ENCODE results near the gene PAN3. TPM values are rescaled to one million over a fixed set of nuclear protein-coding genes. Genes with fewer than 3 reads are reported as not detected.

The PAN3 gene
- total and polyA plus RNA-seq, 2 of the 8 experiments (the other 6 are each of a cell fraction or from before 2014, with no cell fraction given): 12.7 to 39.3 TPM

GRCh38 chr13:28239374-28239773 lies 101.0 kb downstream of the PAN3 start:
- no peaks in the 10 kb centered on the region for H3K27me3 ChIP-seq (replicated peaks in 1 of 4; ENCODE audit: control insufficient read depth in 3 of 4, extremely low read depth in 1 of 4, insufficient read depth in 3 of 4, low read length in 3 of 4)
- no peaks in the 10 kb centered on the region for H4K20me1 ChIP-seq (replicated peaks in 1 of 2; ENCODE audit: control insufficient read depth in 1 of 2, insufficient read depth in 2 of 2, low read length in 2 of 2)
- H3K23ac ChIP-seq (ENCODE audit: insufficient read length): no peak overlapping the region
- H3K79me1 ChIP-seq (ENCODE audit: low read depth, low read length): peaks cover 2% of the 10 kb centered on the region; the same call in 1 of the 2 replicates
- WGBS, 2 experiments (ENCODE audit: extremely low coverage in 1 of 2, insufficient coverage in 1 of 2, insufficient read length in 1 of 2, insufficient replicate concordance in 2 of 2, low coverage in 1 of 2, low lambda C conversion rate in 2 of 2, missing lambda C conversion rate in 1 of 2): 86% methylated on average over 2 of the region's 2 CpGs; no CpG with 5 or more reads in 1 of the 2 experiments
- H3K9ac ChIP-seq (replicated peaks in 1 of 4; ENCODE audit: extremely low read depth in 1 of 4, low read depth in 3 of 4, low read length in 3 of 4): no peak overlapping the region
- POLR2A ChIA-PET (ENCODE audit: partially characterized antibody): no interaction called here
- H3K36me3 ChIP-seq (ENCODE audit: control insufficient read depth in 2 of 4, insufficient read depth in 4 of 4, low read length in 3 of 4): peaks cover 0 to 9% (median 2%) of the 10 kb centered on the region in 4 experiments; a peak in 3 of 8 replicates
- DNase-seq (ENCODE audit: low read depth in 1 of 2, low spot score in 2 of 2): no peak
- no peak overlapping the region for H3K4ac ChIP-seq (replicated peaks; ENCODE audit: insufficient read length, low read depth, low read length)
- H3K56ac ChIP-seq (replicated peaks; ENCODE audit: insufficient read length, low read depth, low read length): no peak overlapping the region
- no peaks in the 10 kb centered on the region; a peak in 2 of 4 replicates for H3K79me2 ChIP-seq (ENCODE audit: control insufficient read depth in 1 of 2, insufficient read depth in 2 of 2, low read length in 2 of 2)
- H3K27ac ChIP-seq (ENCODE audit: low read depth, low read length): no peak overlapping the region
- no peak overlapping the region for H2BK12ac ChIP-seq (ENCODE audit: low read depth, low read length)
- no peak overlapping the region for H2BK20ac ChIP-seq (ENCODE audit: low read length)
- peaks cover 0 to 8% (median 2%) of the 10 kb centered on the region in 4 experiments; a peak in 3 of 7 replicates for H3K4me1 ChIP-seq (replicated peaks in 1 of 4; ENCODE audit: control insufficient read depth in 3 of 4, insufficient read depth in 4 of 4, low read length in 3 of 4)
- H2BK15ac ChIP-seq (ENCODE audit: low read length): no peak overlapping the region
- H2AK5ac ChIP-seq (ENCODE audit: low read depth, low read length): no peak overlapping the region
- TF ChIP-seq ATF2 (IDR thresholded peaks at IDR 0.05; ENCODE audit: low read length): no peak
- no peak for TF ChIP-seq FOSL1 (IDR thresholded peaks at IDR 0.05; ENCODE audit: insufficient read depth, low read depth, low read length)
- no peak for TF ChIP-seq BCL11A (IDR thresholded peaks at IDR 0.05; ENCODE audit: low read depth in 2 of 2, low read length in 2 of 2)
- no peak for TF ChIP-seq JUN (IDR thresholded peaks at IDR 0.05; ENCODE audit: low read depth, low read length)
- no peak for TF ChIP-seq EZH2 (IDR thresholded peaks at IDR 0.05; ENCODE audit: low read depth, low read length, severe bottlenecking)
- TF ChIP-seq BRCA1 (IDR thresholded peaks at IDR 0.05; ENCODE audit: low read depth, low read length): no peak
- FAIRE-seq: peak; percentile 55
- CTCF ChIA-PET (ENCODE audit: partially characterized antibody): no interaction called here
- H3K23me2 ChIP-seq (ENCODE audit: low read depth, low read length): no peaks in the 10 kb centered on the region
- no peak overlapping the region for H4K5ac ChIP-seq (ENCODE audit: insufficient read length, low read depth, low read length)
- H2BK120ac ChIP-seq (replicated peaks; ENCODE audit: low read depth, low read length): no peak overlapping the region
- H3K18ac ChIP-seq (ENCODE audit: extremely low read depth, low read length): no peak overlapping the region
- H4K91ac ChIP-seq (replicated peaks; ENCODE audit: insufficient read length, low read length): no peak overlapping the region
- no peaks in the 10 kb centered on the region for H3K9me3 ChIP-seq (ENCODE audit: insufficient read depth in 2 of 2, low read depth in 1 of 2, low read length in 1 of 2)
- H3K4me3 ChIP-seq (ENCODE audit: extremely low read depth in 1 of 4, insufficient read depth in 2 of 4, low read depth in 3 of 4, low read length in 4 of 4): no peak overlapping the region
- H4K8ac ChIP-seq (ENCODE audit: extremely low read depth, insufficient read depth, low read length): no peak overlapping the region
- no peak overlapping the region for H2AFZ ChIP-seq (ENCODE audit: low read length)
- no peak overlapping the region for H3K14ac ChIP-seq (ENCODE audit: insufficient read length)
- H2BK5ac ChIP-seq (ENCODE audit: low read depth, low read length): no peak overlapping the region
- H3K4me2 ChIP-seq (ENCODE audit: insufficient read depth in 1 of 2, low read depth in 2 of 2, low read length in 2 of 2): no peak overlapping the region
